GM21390 (cell line): ENCODE measurements around the gene ATP6V0A1.
A peak's percentile ranks its signal among the peaks of the same experiment; 100 is the strongest.
"Not testable (repeated sequence)": the region's sequence is repeated elsewhere in the genome, so short reads cannot be mapped to it uniquely, and the experiment has no call there.

Experiments used
- ATAC-seq: cut with Tn5 transposase; IDR thresholded peaks from one replicate; pipeline ENCODE4 v1.9.1; 2021; ENCODE audit not compliant: unreplicated experiment

ATP6V0A1 gene

DNA sequence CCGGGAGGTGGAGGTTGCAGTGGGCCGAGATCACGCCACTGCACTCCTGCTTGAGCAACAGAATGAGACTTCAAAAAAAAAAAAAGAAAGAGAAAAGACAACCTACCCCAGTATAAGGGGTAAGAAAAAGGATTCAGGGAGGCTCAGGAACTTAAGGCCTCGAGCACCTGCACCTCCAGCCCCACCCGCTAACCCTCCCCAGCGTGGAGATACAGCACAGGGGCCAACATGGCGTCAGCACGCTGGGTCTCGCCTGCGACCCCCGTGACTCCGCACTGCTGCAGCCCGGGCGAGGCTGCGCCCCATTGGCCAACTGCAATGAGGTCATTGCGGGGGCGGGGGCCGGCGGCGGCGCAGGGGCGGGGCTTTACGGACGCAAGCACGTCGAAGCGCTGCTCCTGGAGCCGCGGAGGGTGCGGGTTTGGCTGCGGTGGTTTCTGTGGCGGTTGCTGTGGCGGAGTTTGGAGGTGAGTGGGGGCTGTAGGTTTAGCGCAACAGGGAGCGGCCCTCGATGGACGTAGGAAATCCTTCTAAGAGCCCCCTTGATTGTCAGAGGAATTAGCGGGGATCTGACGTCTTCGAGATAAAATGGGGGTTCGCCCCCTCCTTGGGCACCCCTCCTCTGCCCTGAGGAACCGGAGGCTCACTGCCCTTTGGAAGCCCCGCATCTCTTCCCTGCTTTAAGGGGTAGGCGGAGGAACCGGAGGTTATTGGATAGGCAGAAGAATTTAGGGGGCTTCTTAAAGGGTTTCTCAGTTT lies at the start of gene ATP6V0A1:
Gene ATP6V0A1 (plus strand): TSS at position 382 of the 759 bp plus-strand sequence. CDS start 2,017 bp downstream, outside the sequence.
- ATAC-seq: peak; percentile 61

DNA sequence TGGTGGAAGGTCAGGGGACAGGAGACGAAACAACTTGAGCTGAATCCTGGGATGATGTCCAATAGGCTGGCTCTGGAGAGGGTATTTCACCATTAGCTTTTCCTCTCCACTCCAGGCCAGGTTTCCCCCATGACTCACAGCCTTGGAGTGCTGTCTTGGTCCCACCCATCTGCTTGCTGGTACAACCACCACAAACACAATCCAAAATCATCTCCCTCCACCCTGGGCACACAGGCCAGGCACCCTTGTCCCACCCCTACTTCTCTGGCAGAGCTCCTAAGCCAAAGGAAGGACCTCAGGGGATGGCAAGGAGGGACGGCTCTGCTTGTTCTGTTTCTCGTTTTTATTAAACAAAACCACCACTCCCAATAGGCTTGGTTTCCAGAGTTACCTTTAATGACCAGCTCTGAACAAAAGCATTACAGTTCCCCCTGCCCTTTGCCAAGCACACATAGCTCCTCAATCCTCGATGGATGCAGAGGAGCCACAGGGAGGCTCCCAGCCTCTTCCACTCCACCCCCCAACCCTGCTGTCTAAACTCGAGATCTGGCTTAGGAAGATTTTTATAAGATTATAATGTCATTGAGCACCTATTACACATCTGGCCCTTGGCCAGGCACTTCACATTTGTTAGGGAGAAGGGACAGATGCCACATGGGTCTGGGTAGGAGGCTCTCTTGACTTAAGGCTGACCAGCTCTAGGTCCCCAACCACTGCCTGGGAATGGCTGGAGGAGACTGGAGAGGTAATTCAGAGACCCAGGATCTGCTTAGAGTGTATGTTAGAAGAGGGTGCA lies 49.0 kb upstream of the ATP6V0A1 start:
- no peak for ATAC-seq

DNA sequence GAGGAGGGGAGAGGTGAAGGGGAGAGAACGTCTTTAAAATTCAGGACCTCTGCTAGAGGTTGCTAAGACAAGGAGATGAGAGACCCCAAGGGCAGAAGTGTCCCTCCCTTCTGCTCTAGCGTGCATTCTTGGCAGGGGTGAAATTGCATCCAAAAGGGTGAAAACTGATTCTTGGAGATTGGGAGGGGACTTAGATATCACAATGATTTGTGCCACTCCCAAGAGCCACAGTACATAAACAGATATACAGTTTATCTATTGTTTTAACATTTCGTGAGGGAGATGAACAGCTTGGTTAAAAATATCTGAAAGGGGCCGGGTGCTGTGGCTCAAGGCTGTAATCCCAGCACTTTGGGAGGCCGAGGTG lies 48.4 kb upstream of the ATP6V0A1 start:
- no peak for ATAC-seq

DNA sequence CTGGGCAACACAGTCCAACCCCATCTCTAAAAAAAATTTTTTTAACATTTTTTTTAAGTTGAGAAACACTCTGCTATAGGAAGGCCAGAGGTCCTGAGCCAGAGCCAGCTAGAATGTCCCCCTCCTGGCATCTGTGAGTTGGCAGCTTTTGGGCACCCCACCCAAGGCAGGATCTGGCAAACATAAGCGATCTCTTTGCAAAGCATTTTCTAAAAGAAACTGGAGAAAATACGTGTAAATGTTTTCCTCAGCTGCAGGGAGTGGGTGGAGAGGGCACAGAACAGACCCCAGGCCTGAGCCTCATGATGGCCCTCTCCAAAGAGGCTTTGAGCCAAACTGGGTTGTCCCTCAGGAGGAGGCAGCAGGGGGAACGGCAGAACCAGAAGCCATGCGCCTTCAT lies 47.3 kb upstream of the ATP6V0A1 start:
- no peak for ATAC-seq

DNA sequence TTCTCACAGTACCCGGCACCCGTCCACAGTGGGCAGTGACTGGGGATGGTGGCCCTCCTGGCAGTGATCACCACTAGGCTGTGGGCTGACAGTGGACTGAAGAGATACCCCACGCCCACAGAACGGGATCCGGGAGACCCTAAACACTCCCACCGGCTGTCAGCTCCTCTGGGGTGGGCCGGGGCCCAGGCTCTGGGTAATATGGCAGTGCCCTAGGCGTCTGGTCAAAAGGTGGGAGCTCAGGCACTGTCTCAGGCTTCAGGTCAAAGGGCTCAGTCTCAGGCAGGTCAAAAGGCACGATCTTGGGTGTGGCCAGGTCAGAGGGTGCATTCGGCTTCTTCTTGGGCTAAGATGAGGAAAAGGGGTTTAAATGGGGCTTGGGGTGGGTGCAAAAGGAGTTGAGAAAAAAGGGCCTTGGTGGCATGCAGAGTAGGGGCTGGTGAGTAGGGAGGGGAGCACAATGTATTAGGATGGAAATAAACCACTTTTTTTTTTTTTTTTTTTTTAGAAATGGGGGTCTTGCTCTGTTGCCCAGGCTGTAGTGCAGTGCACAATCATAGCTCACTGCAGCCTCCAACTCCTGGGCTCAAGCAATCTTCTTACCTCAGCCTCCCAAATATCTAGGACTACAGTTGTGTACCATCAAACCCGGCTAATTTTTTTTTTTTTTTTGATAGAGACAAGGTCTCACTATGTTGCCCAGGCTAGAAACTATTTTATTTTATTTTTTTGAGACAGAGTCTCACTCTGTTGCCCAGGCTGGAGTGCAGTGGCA lies 46.6 kb upstream of the ATP6V0A1 start:
- no peak for ATAC-seq

DNA sequence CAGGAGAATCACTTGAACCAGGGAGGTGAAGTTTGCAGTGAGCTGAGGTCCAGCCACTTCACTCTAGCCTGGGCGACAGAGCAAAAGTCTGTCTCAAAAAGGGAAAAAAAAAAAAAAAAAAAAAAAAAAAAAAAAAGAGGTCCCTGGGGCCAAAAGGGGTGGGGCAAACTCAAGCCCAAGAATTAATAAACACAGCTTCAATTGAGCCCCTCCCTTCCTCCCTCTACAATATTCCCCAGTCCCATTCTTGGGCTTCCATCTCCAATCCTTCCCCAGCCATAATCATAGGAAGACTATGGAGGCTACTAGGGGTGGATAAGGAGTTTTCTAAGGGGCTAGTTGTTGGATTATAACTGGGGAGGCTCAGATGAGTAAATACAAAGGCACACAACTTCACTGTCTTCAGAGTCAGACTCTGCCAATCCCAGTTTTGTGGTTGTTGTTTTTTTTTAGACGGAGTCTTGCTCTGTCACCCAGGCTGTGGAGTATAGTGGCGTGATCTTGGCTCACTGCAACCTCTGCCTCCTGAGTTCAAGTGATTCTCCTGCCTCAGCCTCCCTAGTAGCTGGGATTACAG lies 45.1 kb upstream of the ATP6V0A1 start:
- ATAC-seq: no peak

DNA sequence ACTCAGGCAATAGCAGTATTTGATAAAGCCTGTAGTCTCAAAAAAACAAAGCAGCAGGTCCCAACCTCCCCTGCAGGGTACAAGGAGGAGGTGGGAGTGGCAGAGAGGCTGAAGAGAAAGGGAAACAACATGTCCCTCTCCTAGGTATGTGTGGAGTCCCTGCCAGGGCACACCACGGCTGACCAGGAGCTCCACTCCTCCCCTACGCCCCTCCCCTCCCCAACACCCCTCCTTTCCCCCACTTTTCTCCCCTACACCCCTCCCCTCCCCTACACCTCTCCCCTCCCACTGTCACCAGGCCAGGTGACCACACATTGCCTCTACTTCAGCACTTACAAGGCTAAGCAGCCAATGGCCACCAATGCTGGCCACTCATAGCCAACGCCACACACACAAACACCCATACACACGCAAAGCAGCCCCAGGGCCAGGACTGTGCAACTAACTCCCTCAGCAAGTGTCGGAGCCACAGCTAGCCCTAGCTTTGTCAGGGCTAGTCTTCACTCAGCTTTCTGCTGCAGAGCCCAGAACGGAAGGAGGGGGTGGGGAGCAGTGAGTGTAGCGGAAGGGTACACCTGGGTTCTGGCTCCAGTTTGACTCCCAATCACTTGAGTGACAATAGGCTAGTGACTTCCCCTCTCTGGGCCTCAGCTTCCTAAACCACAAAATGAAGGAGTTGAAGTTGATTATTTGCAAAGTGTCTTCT lies 43.8 kb upstream of the ATP6V0A1 start:
- ATAC-seq: no peak

DNA sequence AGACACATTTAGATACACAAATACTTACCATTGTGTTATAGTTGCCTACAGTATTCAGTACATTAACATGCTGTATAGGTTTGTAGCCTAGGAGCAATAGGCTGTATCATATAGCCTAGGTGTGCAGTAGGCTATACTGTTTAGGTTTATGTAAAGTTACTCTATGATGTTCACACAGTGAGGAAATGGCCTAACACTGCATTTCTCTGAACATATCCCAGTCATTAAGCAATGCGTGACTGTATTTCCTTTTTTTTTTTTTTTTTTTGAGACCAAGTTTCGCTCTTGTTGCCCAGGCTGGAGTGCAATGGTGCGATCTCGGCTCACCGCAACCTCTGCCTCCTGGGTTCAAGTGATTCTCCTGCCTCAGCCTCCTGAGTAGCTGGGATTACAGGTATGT lies 40.7 kb upstream of the ATP6V0A1 start:
- not testable (repeated sequence) for ATAC-seq

DNA sequence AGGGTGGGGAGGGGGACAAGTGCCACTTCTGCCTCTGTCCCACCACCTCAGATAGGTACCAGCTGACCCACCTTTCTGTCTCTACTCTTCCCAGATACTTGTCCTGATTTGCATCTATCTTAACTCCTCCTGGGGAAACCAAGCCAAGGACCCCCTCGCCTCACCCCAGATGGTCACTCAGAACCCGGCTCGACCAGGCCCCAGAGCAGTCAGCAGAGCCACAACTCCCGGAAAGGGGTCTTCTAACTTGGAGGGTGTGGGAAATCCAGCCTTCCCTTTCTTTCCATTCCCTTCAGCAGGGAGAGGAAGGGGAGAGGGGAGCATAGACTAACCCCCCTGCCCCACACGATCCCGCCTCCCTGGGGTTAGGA lies 37.6 kb upstream of the ATP6V0A1 start:
- ATAC-seq: no peak

DNA sequence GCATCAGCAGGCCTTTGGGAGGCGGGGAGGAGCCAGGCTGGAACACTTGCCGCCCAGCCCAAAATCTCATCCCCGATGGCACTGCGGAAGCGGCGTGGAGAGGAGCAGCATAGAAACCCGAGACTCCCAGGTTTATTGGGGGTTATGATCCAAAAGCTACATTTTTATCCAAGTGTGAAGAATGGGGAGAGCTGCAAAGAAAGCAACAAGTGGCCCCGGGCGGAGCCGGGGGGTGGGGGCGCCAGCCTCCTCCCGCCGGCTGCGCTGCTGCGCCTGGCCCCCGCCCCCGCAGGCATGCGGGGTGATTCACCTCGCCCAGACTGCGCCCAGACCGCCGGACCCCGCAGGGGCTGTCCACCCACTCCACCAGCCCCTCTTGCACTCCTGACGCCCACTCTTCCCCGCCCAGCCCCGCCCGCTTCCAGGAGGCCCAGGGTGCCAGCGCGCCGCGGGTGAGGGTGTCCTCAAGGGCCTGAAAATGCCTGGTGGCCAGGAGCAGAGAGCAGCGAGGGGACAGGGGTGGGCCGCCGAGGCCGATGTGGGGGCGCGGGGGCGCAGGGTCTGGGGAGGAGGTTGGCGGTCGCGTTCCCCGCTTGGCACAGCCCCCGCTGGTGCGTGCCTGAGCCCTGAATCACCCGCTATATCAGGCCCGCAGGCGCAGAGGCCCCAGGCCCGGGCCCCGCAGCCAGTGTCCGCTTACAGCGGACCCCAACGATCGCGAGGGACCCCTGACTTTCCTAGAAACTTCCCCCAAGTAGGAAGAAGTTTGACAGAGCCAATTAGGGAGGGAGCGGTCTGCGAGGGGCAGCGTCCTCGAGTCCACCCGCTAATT lies 37.0 kb upstream of the ATP6V0A1 start:
- ATAC-seq: no peak

DNA sequence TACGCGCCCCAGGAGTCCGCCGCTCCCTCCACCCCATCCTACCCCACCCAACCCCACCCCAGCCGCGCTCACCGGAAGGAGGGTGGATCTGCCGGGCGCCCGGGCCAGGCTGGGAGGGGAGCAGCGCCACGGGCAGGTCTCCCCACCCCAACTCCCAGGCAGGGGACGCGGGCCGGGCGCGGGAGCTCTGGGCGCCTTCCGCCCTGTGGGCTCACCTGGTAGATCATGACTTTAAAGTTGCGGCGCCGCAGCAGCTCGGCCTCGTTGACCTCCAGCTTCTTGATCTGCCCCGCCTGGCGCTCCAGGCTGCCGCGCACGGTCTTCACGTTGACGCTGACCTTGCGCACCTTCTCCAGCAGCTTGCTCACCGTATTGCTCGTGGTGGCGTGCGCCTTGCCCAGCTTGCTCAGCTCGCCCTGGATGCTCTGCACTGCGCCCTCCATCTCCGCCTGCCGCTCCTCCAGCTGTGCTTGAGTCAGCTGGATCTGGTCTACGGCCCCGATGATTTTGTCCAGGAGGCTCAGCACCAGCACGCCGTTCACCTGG lies 36.2 kb upstream of the ATP6V0A1 start:
- no peak for ATAC-seq

DNA sequence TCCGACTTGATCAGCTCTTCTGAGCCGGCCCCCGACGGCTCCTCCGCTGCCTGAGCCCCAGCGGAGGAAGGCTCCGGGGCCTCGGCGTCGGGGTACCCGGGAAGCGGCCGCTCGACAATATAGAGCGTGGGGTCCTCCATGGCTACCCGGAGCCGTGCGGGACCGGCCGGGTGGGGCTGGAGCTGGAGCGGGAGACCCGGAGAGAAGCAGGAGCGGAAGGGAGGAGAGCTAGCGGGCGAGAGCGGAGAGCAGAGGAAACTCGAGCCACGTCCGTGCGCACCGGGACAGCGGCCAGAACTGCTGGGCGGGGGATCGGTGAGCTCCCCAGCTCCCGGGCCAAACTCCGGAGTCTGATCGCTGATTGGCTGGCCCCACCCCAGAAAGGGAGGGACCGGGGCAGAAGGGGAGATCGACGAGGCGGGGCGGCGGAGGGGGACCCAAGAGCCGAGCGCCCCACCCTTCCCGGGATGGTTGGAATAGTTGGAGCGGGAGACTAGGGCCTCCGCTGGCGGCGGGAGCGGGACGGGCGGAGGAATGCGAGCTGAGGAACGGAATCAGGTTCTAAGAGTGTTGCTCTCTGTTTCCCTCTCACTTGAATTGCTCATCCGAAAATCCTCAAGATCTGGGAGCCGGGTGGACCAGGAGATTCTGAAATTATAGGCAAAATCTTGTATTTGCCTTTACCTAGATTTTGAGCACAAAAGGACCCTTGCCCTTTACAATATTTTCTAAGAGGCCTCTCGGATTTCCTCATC lies 35.5 kb upstream of the ATP6V0A1 start, which contains the start of gene CAVIN1:
Gene CAVIN1 (minus strand): TSS at position 299 of the 755 bp plus-strand sequence. CDS start 159 bp downstream, at position 140.
- no peak for ATAC-seq

DNA sequence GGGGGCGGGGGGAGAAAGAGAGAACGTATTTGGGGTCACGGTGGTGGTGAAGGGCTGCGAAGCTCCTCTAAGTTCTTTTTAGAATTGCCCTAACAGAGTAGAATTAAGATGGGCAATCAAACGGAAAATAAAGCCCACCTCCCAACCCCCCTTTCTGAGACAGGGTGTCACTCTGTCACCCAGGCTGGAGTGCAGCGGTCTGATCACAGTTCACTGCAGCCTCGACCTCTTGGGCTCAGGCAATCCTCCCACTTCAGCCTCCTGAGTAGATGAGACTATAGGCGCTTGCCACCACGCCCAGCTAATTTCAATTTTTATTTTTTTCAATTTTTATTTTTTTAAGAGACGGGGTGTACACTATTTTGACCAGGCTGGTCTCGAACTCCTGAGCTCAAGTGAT lies 34.9 kb upstream of the ATP6V0A1 start:
- no peak for ATAC-seq

DNA sequence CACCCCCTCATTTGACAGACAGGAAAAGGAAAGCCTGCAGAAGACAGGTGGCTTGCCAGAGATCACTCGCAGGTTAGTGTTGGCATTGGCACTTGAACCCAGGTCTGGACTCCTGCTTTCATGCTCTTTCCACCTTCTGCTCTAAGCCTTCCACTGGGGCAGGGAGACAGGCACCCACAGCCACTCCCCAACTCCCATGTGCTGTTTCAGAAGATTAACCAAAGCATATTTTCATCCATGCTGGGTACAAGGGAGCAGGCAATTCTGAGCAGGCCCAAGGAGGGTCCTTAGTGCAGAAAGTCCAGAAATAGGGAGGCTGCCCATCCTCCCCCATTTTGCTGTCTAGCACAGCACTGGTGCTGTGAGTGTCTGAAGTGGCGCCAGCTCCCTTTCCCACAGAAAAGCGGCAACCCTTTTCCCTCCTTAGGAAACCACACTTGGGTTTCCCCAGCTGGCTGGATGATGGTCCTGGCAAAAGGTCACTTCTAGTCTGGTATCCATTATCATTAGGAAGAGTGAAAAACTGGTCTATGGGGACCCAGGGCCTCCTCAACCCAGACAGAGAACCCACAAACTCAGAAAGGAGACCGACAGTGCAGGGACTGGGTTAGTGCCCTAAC lies 33.6 kb upstream of the ATP6V0A1 start:
- no peak for ATAC-seq

DNA sequence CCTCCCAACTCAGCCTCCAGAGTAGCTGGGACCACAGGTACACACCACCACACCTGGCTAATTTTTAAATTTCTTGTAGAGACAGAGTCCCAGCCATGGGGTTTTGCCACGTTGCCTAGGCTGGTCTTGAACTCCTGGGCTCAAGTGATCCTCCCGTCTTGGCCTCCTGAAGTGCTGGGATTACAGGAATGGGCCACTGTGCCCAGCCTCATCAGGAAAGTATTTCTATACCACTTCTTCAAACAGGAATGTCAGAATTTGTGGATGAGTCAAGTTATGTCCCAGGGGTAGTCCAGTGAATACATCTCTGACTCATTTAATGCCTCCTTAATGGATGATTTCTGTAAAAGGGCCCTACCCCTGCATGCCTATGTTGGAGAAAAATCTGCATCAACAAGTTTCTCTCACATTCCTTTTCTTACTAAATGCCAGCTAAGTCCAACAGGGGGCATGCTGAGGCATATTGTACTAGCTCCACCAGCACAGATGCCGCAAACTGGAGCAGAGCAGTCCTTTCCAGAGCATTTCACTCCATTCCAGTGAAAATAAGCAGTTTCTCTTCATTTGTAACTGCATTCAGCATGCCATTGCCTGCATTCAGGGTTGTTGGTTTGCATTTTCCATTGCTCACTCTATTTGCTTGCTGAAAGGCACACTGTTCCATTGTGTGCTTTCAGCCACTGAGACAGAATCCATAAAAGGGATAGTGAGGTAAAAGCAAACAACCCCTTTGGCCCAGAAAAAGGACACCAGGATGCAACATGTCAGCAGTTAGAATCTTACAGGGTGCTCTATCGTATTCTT lies 30.3 kb upstream of the ATP6V0A1 start:
- no peak for ATAC-seq

DNA sequence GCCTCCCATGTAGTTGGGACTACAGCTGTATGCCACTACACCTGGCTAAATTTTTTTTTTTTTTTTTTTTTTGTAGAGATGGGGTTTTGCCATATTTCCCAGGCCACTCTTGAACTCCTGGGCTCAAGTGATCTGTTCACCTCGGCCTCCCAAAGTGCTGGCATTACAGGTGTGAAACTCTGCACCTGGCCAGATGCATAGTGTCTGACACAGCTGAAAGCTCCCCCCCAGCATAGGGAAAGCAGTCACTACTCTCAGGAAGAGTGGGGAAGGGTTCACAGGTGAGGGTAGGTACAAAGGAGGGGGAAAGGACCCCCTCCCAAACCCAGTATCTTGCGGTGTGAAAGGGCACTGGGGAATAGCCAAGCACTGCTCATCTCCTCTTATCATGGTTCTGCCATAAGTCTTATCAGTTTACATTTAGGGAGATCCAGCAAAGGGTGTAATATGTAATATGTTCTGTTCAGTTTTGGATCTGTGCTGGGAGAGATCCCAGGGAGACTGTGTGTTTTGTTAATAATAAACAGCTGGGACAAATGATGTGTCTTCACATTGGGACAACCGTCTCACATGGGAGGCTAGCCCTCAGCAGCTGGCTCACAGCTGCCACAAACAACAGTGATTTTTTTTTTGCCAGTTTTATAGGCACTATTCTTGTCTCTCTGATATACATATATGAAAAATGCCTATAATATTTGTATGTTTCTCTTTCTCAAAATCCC lies 28.8 kb upstream of the ATP6V0A1 start:
- no peak for ATAC-seq

DNA sequence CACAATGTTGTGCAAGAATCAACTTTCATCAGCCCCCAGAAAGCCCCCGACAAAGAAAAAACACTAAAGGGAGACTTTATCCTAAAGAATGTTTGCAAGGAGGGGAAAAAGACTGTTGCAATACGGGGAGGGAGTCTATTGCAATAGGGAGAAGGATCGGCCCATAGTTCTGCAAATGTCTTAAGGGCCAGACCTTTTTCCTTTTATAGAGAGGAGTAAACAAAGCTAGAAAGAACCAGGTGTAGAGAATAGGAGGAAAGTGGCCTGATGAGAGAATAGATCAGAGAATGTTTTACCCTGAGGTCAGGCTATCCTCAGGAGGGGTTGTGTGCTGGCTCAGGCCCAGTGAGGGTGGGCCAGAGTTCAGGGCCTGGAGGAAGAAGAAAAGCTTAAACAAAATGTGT lies 26.9 kb upstream of the ATP6V0A1 start:
- no peak for ATAC-seq
